SW 1271 (cell line): Measurements from ENCODE around the gene HIRIP3.

Source experiments
- DNase-seq, 2 experiments: peaks; one replicate each; lab custom pipeline; 2025; lab: John Stamatoyannopoulos, UW

Gene HIRIP3

DNA sequence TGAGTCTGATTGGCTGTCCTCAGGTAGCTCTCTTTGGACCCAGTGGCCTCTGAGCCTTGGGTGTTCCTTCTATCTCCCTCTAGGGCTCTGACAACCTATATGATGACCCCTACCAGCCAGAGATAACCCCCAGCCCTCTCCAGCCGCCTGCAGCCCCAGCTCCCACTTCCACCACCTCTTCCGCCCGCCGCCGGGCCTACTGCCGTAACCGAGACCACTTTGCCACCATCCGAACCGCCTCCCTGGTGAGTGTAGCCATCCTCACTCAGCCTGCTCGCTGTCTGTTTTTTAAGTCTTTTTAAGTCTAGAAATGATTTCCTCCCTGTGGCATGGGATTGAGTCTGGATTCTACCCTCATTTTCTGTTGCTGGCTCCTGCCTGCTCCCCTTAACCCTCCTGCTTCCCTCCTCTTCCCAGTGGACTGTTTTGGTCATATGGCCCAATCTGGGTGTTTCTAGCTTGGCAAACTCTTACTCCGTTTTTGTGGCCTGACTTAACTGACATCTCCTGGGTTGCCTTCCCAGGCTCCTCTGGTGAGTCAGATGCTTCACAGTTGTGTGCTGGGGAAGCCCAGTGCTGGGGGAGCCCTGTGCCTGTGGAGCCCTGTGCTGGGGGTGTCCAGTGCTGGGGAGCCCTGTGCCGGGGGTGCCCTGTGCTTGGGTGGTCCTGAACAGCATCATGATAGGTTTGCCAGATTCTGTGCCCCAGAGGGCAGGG lies 11.8 kb downstream of the HIRIP3 start:
- DNase-seq: no peak

DNA sequence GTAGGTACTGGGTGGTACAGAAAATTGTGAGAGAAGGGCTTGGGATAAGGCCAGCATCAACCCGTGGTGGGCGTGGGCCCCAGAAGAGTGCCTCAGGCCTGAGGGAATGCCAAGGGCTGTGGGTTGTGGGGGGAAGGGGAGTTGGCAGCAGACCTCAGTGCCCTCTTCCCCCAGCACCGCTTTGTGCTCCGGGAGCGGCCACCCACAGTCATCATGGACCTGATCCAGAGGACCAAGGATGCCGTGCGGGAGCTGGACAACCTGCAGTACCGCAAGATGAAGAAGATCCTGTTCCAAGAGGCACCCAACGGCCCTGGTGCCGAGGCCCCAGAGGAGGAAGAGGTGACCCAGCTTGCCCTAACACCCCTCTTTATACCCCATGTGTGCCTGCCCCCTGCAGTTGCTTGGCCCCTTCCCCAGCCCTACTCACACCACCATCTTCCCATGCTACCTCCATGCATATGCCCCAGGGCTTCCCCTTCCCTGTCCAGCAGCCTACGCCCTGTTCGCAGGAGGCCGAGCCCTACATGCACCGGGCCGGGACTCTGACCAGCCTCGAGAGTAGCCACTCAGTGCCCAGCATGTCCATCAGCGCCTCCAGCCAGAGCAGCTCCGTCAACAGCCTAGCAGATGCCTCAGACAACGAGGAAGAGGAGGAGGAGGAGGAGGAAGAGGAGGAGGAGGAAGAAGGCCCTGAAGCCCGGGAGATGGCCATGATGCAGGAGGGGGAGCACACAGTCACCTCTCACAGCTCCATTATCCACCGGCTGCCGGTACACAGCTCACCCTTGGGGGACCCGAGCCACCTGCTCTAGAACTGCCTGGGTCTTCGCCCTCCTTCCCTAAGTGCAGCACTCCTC lies 12.6 kb downstream of the HIRIP3 start:
- DNase-seq: no peak

DNA sequence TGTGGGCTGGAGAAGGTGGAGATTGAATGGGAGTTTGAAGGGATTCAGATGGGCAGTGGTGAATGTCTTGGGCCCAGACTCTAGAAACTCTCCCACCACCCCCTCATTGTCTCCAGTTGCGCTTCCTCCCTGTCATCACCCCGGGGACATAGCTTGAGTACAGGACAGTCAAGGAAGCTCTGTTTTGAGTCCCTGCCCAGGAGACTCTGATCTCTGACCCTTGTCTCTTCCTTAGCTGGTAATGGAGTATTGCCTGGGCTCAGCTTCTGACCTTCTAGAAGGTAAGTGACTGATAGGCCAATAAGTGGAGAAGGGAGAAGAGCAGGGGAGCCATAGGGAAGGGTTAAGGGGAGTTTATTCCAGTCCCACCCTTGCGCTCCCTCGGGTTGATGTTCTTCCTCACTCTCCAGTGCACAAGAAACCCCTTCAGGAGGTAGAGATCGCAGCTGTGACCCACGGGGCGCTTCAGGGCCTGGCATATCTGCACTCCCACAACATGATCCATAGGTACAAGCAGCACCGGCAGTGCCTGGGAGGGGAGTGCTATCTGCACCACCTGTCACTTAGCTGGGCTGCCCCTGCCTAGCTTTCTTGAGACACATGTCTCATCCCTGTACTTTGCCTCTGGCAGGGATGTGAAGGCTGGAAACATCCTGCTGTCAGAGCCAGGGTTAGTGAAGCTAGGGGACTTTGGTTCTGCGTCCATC lies 16.7 kb downstream of the HIRIP3 start:
- DNase-seq: no peak

DNA sequence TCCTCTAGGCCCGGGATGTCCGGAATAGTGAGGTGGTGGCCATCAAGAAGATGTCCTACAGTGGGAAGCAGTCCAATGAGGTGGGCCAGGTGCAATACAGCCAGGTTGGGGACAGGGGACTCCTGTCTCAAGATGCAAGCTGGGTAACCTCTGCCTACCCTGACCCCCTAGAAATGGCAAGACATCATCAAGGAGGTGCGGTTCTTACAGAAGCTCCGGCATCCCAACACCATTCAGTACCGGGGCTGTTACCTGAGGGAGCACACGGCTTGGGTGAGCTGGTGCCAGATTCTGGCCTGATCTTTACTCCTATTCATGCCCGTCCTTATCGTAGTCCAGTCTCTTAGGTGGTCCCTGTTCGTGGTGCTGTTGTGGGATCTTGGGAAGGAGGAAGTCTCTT lies 17.3 kb downstream of the HIRIP3 start:
- DNase-seq: no peak

DNA sequence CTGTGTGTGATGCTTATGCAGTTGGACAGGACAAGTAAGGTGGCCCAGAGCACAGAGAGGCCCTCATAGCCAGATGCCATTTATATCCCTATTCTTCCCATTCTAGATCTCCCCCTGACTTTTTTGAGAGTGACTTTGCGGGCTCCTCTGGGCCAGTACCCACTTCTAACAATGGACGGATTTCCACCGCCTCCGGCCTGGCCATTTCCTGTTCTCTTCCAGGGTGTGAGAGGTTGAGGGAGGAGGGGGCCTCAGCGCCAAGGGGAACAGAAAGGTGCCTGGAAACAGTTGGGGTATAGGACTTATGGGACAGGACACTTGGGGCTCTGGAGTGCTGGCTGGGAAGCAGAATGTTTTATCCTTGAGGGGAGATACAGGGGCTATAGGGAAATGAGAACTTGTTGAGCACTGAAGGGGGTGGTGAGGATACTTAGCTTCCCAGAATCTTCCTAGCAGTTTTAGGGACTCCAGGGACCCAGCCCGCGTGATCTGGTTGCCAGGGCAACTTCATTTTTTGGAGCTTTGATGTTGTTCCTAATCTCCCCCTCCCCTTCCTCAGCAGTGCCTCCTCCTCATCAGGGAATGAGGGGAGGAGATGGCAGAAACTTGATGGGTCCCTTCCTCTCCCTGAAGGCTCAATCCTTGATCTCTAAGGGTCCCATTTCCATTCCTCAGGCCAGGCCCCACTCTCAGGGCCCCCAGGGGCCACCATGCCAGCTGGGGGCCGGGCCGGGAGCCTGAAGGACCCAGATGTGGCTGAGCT lies 18.2 kb downstream of the HIRIP3 start:
- DNase-seq: no peak

DNA sequence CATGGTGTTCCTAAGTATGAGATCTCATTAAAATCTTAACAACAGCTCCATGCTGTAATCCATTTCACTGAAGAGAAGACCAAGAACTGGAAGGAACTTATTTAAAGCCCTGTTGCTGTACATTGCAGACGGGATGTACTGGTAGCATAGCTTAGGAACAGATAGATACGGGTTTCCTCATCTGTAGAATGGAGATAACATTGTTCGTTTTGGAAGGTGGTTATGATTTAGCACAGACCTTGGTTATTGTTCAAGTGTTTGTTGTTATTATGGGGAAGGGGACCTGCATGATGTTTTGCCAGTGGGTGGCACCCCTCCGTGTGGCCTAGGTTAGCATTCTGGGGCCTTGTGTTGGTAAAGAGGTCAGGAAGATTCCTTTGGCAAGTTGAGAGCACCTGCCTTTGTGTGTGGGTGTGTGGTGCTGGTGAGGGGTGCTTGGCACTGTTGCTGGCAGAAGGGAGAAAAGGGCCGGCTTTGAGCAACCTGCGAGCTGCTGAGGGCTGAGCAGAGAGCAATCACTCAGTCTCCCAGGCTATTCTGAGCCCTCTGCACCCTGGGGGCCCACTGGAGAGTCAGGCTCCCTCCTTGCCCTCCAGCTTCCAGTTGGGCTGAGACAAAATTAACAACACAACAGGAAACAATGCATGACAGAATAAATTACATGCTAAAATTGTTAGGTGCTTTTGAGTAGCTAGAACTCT lies 19.5 kb downstream of the HIRIP3 start:
- no peak for DNase-seq

DNA sequence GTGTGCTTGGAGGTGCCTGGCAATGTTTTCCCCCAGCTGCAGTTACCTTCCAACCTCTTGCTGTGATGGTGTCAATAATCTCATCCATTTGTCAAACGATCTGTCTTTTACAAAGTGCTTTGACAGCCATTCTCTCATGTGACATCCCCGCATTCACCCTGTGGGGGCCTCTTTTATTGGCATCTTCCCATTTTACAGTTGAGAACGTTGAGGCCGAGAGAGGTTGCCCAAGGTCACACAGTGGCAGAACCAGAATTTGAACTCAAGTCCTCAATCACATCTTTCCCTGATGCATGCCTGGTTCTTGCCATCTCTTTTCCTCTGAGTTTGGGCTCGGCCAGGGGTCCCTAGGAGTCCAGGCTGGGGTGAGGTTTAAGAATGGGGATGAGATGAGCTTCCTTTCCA lies 20.3 kb downstream of the HIRIP3 start:
- DNase-seq: no peak

DNA sequence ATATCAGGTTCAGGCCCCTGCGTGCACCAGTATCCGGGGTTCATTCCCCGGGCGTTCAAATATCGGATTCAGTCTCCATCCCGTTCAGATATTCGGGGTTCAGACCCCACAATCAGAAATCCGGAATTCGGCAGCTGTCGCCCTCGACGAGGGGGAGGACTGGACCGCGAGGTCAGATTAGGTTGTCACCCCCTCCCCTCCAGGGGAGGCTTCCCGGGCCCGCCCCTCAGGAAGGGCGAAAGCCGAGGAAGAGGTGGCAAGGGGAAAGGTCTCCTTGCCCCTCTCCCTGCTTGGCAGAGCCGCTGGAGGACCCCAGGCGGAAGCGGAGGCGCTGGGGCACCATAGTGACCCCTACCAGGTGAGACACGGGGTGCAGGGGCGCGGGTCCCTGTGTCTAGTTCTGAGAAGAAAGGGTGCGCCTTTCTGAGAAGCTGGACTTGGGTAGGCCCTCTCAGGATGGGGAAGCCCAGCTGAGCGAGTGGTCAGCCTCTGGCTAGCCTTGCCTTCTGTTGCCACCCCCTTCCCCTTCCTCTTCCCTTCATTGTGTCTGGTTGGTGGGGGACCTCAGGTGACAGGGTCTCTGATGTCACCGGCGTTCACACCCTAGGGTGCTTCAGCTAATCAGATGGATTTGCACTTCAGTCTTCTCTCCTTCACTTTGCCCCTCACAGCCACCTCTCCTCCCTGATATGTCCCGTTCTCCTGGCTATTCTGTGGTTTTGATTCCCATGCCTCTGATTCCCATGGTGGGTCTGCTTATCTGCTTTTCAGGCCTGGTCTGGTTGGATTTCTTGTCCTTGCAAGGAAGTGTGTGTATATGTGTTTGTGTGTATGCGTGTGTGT lies 20.9 kb downstream of the HIRIP3 start:
- DNase-seq: no peak

DNA sequence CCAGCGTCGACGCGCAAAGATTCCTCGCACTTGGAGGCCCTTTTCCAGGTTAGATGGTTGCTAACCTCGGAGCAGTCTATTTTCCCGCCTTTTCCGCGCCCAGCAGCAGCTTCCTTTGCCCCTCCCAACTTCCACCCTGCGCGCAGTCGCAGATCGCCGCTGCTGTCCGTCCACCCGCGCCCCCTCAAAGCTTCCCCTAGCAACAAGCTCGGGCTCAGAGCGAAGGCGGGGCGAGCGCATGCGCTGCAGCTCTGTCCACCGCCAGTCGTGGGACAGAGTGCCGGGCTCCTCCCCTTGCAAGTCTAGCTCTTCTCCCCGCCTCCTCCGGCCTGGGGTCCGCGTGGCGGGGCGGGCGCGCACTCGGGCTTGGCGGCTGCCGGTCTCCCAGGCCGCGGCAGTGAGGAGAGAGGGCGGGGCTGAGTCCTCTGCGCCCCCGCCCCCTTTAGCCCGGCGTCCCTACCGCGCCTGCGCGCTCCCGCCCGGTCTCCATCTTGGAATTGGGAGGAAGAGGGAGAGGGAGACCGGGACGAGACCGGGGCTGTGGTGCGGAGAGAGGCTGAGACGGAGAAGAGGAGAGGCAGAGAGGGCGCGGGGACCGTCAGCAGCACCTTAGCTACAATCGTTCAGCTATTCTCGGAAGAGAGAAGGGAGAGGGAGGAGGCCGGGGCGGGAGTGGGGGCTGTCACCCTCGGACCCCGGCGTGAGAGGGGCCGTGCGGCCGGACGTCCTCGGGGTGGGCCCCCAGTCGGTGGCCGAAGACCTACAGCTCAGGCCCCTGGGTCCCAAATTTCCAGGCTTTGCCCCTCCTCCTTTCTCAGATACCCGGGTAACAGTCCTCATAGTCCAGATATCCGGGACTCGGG lies 21.8 kb downstream of the HIRIP3 start, which contains the start of gene TAOK2:
Gene TAOK2, plus strand, starts transcription at position 485 of the 863 bp plus-strand sequence. CDS start 3,905 bp downstream, outside the sequence.
- DNase-seq: peak; percentile 96 to 98

DNA sequence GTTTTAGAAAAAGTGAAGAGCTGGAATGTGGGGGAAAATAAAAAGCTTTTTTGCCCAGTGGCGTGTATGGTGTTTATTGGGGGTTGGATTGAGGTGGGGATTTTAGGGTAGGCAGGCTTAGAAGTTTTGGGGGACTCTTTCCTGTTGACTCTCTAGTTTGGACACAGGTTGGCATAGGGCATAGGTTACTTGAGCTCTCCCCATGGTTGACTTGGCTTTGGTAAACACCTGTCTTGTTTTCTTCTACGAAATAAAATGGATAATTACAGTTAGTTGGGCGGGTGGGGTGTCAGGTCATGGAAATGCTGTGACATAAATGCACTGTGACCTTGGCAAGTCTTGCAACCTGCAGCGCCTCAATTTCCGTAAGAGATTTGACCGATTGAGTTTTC lies 22.4 kb downstream of the HIRIP3 start:
- DNase-seq: no peak

DNA sequence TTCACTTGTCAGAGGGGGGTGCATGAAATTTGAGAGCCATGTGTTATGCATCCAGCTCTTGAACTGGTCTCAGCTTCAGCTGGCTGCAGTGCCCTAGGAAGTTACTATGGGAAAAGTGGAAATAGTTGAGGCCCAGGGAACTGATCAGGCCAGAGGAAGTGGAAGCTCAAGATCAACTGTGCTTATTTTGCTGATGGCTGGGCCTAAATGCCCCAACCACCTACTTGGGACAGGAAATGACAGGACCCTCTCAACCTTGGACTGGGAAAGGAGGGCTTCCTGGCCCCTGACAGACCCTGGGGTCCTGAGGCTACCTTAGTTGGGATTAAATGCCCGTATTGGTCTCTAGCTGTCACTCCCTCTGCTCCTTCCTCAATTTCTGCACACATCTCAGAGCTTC lies 22.9 kb downstream of the HIRIP3 start:
- no peak for DNase-seq

DNA sequence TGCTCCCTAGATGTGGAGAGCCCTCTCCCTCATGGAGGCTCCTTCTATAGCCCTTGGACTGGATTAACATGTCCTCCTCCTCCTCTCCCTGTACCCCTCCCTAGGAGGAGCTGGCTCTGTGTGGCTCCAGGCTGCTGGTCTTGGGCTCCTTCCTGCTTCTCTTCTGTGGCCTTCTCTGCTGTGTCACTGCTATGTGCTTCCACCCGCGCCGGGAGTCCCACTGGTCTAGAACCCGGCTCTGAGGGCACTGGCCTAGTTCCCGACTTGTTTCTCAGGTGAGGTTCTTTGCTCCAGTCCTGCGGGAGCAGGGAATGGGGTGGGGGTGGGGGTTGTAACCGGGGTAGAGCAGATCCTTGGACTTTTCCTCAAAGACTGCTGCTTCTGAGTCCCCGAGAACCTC lies 24.1 kb downstream of the HIRIP3 start:
- no peak for DNase-seq

DNA sequence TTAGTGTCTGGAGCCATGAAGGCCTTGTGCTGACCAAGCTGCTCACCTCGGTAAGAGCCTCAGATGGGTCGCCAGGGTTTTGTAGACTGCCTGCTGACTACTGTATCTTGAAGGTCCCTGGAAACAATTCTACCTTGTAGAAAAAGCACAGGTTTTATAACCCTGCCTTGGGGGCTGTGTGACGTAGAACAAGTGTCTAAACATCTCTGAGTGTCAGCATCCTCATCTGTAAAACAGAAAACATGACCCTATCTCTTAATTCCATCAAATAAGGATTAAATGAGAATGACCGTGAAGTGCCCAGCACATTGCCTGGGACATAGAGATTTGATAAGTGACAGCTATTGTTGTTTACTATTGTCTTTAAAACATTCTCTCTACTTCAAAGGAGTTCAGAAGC lies 27.2 kb downstream of the HIRIP3 start:
- no peak for DNase-seq

DNA sequence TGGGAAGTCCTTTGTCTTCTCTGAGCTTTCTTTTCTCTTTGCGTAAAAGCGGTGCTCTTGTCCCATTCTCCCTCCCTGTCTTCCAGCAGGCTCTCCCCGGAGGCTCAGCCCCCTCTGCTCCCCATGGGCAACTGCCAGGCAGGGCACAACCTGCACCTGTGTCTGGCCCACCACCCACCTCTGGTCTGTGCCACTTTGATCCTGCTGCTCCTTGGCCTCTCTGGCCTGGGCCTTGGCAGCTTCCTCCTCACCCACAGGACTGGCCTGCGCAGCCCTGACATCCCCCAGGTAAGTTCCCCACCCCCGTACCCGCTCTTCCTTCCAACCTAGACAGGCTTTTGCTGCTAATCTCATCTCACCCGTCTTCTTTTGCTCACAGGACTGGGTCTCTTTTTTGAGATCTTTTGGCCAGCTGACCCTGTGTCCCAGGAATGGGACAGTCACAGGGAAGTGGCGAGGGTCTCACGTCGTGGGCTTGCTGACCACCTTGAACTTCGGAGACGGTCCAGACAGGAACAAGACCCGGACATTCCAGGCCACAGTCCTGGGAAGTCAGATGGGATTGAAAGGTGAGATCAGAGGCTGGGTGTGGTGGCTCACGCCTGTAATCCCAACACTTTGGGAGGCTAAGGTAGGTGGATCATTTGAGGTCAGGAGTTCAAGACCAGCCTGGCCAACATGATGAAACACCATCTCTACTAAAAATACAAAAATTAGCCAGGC lies 32.2 kb downstream of the HIRIP3 start:
- DNase-seq: no peak

DNA sequence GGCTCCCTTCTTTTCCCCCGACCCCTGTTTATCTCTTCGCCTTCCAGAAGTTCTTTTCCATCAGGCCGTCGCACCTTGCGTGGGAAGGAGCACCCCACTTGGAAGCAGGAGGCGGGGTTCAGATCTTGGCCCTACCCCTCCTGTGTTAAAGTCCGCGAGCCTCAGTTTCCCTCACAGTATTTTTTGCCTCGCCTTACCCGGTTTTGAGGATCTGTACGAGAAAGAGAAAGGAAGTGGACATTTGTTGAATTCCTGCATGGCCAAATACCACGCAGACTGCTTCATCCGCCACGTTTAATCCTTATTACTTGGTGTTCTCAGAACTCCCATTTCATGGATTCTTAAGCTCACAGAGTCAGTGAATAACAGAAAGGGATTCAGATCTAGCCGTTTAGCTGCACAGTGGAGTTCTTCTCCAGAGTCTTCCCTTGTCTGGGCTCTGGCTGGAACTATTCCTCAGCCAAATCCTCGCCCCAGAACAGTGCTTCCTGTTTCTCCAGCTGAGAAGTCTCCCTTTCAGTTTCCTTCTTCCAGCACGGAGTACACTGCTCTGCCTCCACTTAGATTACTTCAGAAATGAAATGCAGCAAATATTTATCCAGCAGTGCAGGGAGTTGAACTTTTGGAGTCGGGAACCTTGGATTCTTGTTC lies 32.9 kb downstream of the HIRIP3 start:
- peak in 1 of 2 experiments; percentile 39 for DNase-seq

DNA sequence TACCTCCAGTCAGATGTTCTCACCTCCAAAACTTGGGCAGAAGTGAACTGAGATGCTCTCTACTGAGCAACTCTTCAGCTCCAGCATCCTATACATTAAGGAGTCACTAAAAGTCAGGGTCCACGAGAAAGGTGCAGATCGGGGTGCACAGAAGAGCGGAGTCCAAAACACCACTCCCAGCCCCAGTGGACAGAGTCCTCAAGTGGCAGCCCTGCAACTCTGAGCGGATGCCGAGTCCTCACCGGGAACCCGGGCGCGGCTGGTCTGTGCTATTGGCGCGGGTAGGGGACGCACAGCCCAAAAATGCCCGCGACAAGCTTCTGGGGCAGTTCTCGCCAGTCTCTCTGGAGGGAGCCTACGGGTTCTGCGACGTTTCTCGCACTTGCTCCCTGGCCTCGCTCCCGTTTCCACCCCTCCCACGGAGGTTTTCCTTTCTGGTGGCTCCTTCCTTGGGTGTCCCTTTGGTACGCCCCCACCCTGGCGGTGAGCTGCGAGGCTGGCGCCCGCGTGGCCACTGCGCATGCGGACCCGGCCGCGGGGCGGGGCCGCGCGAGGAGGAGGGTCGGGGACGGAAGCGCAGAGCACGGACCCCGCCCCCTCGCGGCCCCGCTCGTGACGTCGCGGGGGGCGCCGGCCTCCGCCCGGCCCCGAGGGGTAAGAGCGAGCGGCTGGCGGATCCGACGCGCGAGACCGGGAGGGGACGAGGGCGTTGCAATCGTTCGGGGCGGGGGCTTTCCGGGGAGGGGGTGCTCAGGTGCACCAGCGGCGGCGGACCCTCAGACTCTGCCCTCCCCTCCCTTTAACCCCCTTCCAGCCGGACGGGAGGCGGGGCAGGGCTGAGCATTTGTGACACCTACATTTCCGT lies 33.7 kb downstream of the HIRIP3 start, which contains the start of gene TMEM219:
Gene TMEM219, plus strand, starts transcription at position 601 of the 865 bp plus-strand sequence. CDS start 1,065 bp downstream, outside the sequence.
- peak; percentile 88 to 89 for DNase-seq

DNA sequence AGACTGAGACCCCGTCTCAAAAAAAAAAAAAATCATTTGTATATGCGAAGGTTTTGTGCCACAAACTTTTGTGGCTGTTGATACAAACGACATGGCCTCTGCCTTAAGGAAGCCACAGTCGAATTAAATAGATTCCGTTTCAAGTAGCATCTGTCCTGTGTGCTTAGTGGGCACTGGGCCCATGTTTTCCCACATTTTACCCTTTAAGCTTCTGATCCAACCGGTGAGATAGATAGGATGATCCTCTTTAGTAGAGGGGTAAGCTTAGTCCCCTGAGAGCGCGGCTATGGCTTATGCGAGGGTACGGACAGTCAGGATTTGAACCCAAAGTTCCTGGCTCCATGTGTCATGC lies 34.3 kb downstream of the HIRIP3 start:
- no peak for DNase-seq
